Sciatic nerve (tissue), 2 donors: ENCODE measurements around the gene CDC42SE2. TPM values are rescaled to one million over a fixed set of nuclear protein-coding genes. Genes with fewer than 3 reads are reported as not detected.
A peak's percentile ranks its signal among the peaks of the same experiment; 100 is the strongest.
"Not testable (repeated sequence)": the region's sequence is repeated elsewhere in the genome, so short reads cannot be mapped to it uniquely, and the experiment has no call there.

Source experiments
- ATAC-seq: fragments of 200-7000 bp; cut with Tn5 transposase; one replicate; pipeline ENCODE4 v1.9.1; 2020; ENCODE audit warnings: mild to moderate bottlenecking, moderate library complexity
- DNase-seq: peaks from one replicate; pipeline ENCODE4 v3.0.0-alpha.2; 2020; ENCODE audit warnings: low spot score
- intact Hi-C: fragments of 100-400 bp; cut with DNase I; formaldehyde crosslinking; loops from one replicate; pipeline ENCODE4 v1.14.2; 2022
- total RNA-seq: library from RNA; stranded (reverse); fragmentation: NEBNext Ultra II Directional; extraction: Animal tissue kit (Norgen Biotek cat#: 25700); gene quantifications from one replicate; pipeline ENCODE4 v1.2.1, GENCODE V29; 2021
- donor health status: DM: no; HTN: no; CAD: no.
- donor health status: DM: no; HTN: no; CAD: no.

The CDC42SE2 gene
- total RNA-seq, 1 donor from 2014 or later, result 29.7 TPM

GRCh38 chr5:131245948-131246347 is 17.9 kb upstream of the CDC42SE2 start:
- DNase-seq (no peak), ATAC-seq (no peak)
- intact Hi-C loops, result no loop called here

GRCh38 chr5:131246504-131246903 is 17.3 kb upstream of the CDC42SE2 start:
- DNase-seq (no peak), ATAC-seq (no peak)
- intact Hi-C loops, result no loop called here

- intact Hi-C loops, result no loop called here
- ATAC-seq (no peak), DNase-seq (no peak)
Measured at GRCh38 chr5:131250751-131251475, 12.9 kb upstream of the CDC42SE2 start.

GRCh38 chr5:131252824-131253171 is 11.1 kb upstream of the CDC42SE2 start:
- peak; percentile 89 for ATAC-seq
- DNase-seq, result peak; percentile 61
- intact Hi-C loops, result no loop called here

- intact Hi-C loops, DNase-seq, ATAC-seq: not testable (repeated sequence)
Measured at GRCh38 chr5:131254025-131254424, 9.8 kb upstream of the CDC42SE2 start.

- intact Hi-C loops, result no loop called here
- no peak for DNase-seq
- ATAC-seq, result no peak
Measured at GRCh38 chr5:131254741-131255140, 9.1 kb upstream of the CDC42SE2 start.

- ATAC-seq, result no peak
- intact Hi-C loops, result no loop called here
- no peak for DNase-seq
Measured at GRCh38 chr5:131256507-131256823, 7.4 kb upstream of the CDC42SE2 start.

- ATAC-seq (no peak), DNase-seq (no peak)
- intact Hi-C loops, result no loop called here
Measured at GRCh38 chr5:131258733-131259132, 5.1 kb upstream of the CDC42SE2 start.

- intact Hi-C loops, result no loop called here
- DNase-seq, result no peak
- ATAC-seq, result no peak
Measured at GRCh38 chr5:131259326-131259725, 4.5 kb upstream of the CDC42SE2 start.

GRCh38 chr5:131260895-131261294 is 3.0 kb upstream of the CDC42SE2 start:
- DNase-seq, result no peak
- intact Hi-C loops, result no loop called here

GRCh38 chr5:131261483-131261882 is 2.4 kb upstream of the CDC42SE2 start:
- DNase-seq (no peak), ATAC-seq (no peak)
- intact Hi-C loops, result no loop called here

More at GRCh38 chr5:131260895-131261294, 3.0 kb upstream of the CDC42SE2 start:
- no peak for ATAC-seq

GRCh38 chr5:131262953-131263541 is 806 bp upstream of the CDC42SE2 start:
- ATAC-seq, result peak; percentile 12
- intact Hi-C loops, result no loop called here
- no peak for DNase-seq

GRCh38 chr5:131264451-131265099 is 722 bp downstream of the CDC42SE2 start:
- DNase-seq (peak; percentile 62), ATAC-seq (peak; percentile 5)
- intact Hi-C loops, result no loop called here

- intact Hi-C loops, result no loop called here
- DNase-seq, result no peak
- no peak for ATAC-seq
Measured at GRCh38 chr5:131265311-131265803, 1.5 kb downstream of the CDC42SE2 start.

- ATAC-seq (no peak), DNase-seq (no peak)
- intact Hi-C loops, result no loop called here
Measured at GRCh38 chr5:131266370-131267060, 2.7 kb downstream of the CDC42SE2 start.

- no peak for ATAC-seq
- DNase-seq, result no peak
- intact Hi-C loops, result no loop called here
Measured at GRCh38 chr5:131268758-131269370, 5.0 kb downstream of the CDC42SE2 start.

GRCh38 chr5:131270809-131271208 is 7.0 kb downstream of the CDC42SE2 start:
- ATAC-seq, result no peak
- intact Hi-C loops, result no loop called here

GRCh38 chr5:131271888-131272287 is 8.0 kb downstream of the CDC42SE2 start:
- DNase-seq, ATAC-seq, intact Hi-C loops: not testable (repeated sequence)

More at GRCh38 chr5:131270809-131271208, 7.0 kb downstream of the CDC42SE2 start:
- DNase-seq, result no peak

- ATAC-seq, result no peak
- DNase-seq, result no peak
Measured at GRCh38 chr5:131272307-131272706, 8.5 kb downstream of the CDC42SE2 start.

More at GRCh38 chr5:131272307-131272706, 8.5 kb downstream of the CDC42SE2 start:
- intact Hi-C loops, result no loop called here
